ENCODE data around the gene ZNF385B. TPM values are rescaled to one million over a fixed set of nuclear protein-coding genes. Genes with fewer than 3 reads are reported as not detected.
A peak's percentile ranks its signal among the peaks of the same experiment; 100 is the strongest.

Gene ZNF385B
- total RNA-seq, 1 donor from 2014 or later = 0.25 TPM

- no peaks in the 10 kb centered on the region for H3K36me3 ChIP-seq (ENCODE audit: control insufficient read depth, insufficient read depth, low read length)
- no peak overlapping the region for H3K4me3 ChIP-seq (ENCODE audit: low read depth, low read length)
- DNase-seq (ENCODE audit: low read depth) = no peak
- no peaks in the 10 kb centered on the region for H3K27me3 ChIP-seq (ENCODE audit: control insufficient read depth, insufficient read depth, low read length)
- TF ChIP-seq CTCF (IDR thresholded peaks at IDR 0.05; ENCODE audit: insufficient read depth, low read length, poor library complexity, severe bottlenecking) = no peak
Observed at GRCh38 chr2:179840840-179841239, 20.6 kb downstream of the ZNF385B start.

- H3K27me3 ChIP-seq (ENCODE audit: control insufficient read depth, insufficient read depth, low read length) = no peaks in the 10 kb centered on the region
- no peak for TF ChIP-seq CTCF (IDR thresholded peaks at IDR 0.05; ENCODE audit: insufficient read depth, low read length, poor library complexity, severe bottlenecking)
- peak; percentile 58 for DNase-seq (ENCODE audit: low read depth)
Observed at GRCh38 chr2:179837408-179837807, 24.0 kb downstream of the ZNF385B start.

GRCh38 chr2:179830043-179830787 is 31.2 kb downstream of the ZNF385B start:
- DNase-seq (ENCODE audit: low read depth) = no peak
- TF ChIP-seq CTCF (IDR thresholded peaks at IDR 0.05; ENCODE audit: insufficient read depth, low read length, poor library complexity, severe bottlenecking) = no peak
- no peak overlapping the region for H3K4me3 ChIP-seq (ENCODE audit: low read depth, low read length)
- H3K27me3 ChIP-seq (ENCODE audit: control insufficient read depth, insufficient read depth, low read length) = no peaks in the 10 kb centered on the region
- H3K36me3 ChIP-seq (ENCODE audit: control insufficient read depth, insufficient read depth, low read length) = no peaks in the 10 kb centered on the region

More at GRCh38 chr2:179837408-179837807, 24.0 kb downstream of the ZNF385B start:
- no peaks in the 10 kb centered on the region for H3K36me3 ChIP-seq (ENCODE audit: control insufficient read depth, insufficient read depth, low read length)
- H3K4me3 ChIP-seq (ENCODE audit: low read depth, low read length) = no peak overlapping the region

GRCh38 chr2:179826297-179826696 is 35.1 kb downstream of the ZNF385B start:
- Histone ChIP-seq H3K27me3 (ENCODE audit: control insufficient read depth, insufficient read depth, low read length) (no peaks in the 10 kb centered on the region), H3K4me3 (ENCODE audit: low read depth, low read length) (no peak overlapping the region), H3K36me3 (ENCODE audit: control insufficient read depth, insufficient read depth, low read length) (no peaks in the 10 kb centered on the region)
- no peak for DNase-seq (ENCODE audit: low read depth)
- no peak for TF ChIP-seq CTCF (IDR thresholded peaks at IDR 0.05; ENCODE audit: insufficient read depth, low read length, poor library complexity, severe bottlenecking)

- Histone ChIP-seq H3K27me3 (ENCODE audit: control insufficient read depth, insufficient read depth, low read length) (no peaks in the 10 kb centered on the region), H3K4me3 (ENCODE audit: low read depth, low read length) (no peak overlapping the region), H3K36me3 (ENCODE audit: control insufficient read depth, insufficient read depth, low read length) (no peaks in the 10 kb centered on the region)
- TF ChIP-seq CTCF (IDR thresholded peaks at IDR 0.05; ENCODE audit: insufficient read depth, low read length, poor library complexity, severe bottlenecking) = no peak
- no peak for DNase-seq (ENCODE audit: low read depth)
Observed at GRCh38 chr2:179825494-179825893, 35.9 kb downstream of the ZNF385B start.

GRCh38 chr2:179824961-179825360 is 36.5 kb downstream of the ZNF385B start:
- Histone ChIP-seq H3K27me3 (ENCODE audit: control insufficient read depth, insufficient read depth, low read length) (no peaks in the 10 kb centered on the region), H3K4me3 (ENCODE audit: low read depth, low read length) (no peak overlapping the region), H3K36me3 (ENCODE audit: control insufficient read depth, insufficient read depth, low read length) (no peaks in the 10 kb centered on the region)
- DNase-seq (ENCODE audit: low read depth) = no peak
- no peak for TF ChIP-seq CTCF (IDR thresholded peaks at IDR 0.05; ENCODE audit: insufficient read depth, low read length, poor library complexity, severe bottlenecking)

Measured in kidney epithelial cell (primary cell).